ENCODE measurements around the gene DNAJC21. TPM values are rescaled to one million over a fixed set of nuclear protein-coding genes. Genes with fewer than 3 reads are reported as not detected.

Gene DNAJC21
- total and polyA plus RNA-seq, 11 donors, result 35.7 to 60.1 (median 48.9) TPM

GRCh38 chr5:34976347-34976746 lies 47.0 kb downstream of the DNAJC21 start:
- intact Hi-C loops (cut with DNase I), result no loop called here
- ATAC-seq (no peak), DNase-seq (no peak)
- Histone ChIP-seq H3K9me3 (no peaks in the 10 kb centered on the region), H3K4me3 (no peak overlapping the region), H3K27ac (no peak overlapping the region), H3K4me1 (no peaks in the 10 kb centered on the region), H3K36me3 (no peaks in the 10 kb centered on the region), H3K27me3 (no peaks in the 10 kb centered on the region)
- 76 to 86% (median 81%) methylated on average over 5 of the region's 5 CpGs for WGBS, 4 donors
- TF ChIP-seq POLR2A (IDR thresholded peaks at IDR 0.05) (no peak), CTCF (IDR thresholded peaks at IDR 0.05) (no peak)

GRCh38 chr5:34977934-34978613 lies 48.7 kb downstream of the DNAJC21 start:
- TF ChIP-seq POLR2A (IDR thresholded peaks at IDR 0.05), result no peak
- TF ChIP-seq CTCF (IDR thresholded peaks at IDR 0.05), result no peak
- Histone ChIP-seq H3K4me3 (no peak overlapping the region), H3K9me3 (no peaks in the 10 kb centered on the region), H3K27me3 (no peaks in the 10 kb centered on the region), H3K4me1 (no peaks in the 10 kb centered on the region), H3K36me3 (no peaks in the 10 kb centered on the region), H3K27ac (no peak overlapping the region)
- DNase-seq, result no peak
- 45 to 87% (median 68%) methylated on average over 2 of the region's 2 CpGs for WGBS, 4 donors
- intact Hi-C loops (cut with DNase I), result no loop called here
- no peak for ATAC-seq

GRCh38 chr5:34978681-34979080 lies 49.3 kb downstream of the DNAJC21 start:
- Histone ChIP-seq H3K27me3 (no peaks in the 10 kb centered on the region), H3K27ac (no peak overlapping the region), H3K4me1 (no peaks in the 10 kb centered on the region), H3K36me3 (no peaks in the 10 kb centered on the region), H3K9me3 (no peaks in the 10 kb centered on the region), H3K4me3 (no peak overlapping the region)
- no peak for TF ChIP-seq POLR2A (IDR thresholded peaks at IDR 0.05)
- no peak for TF ChIP-seq CTCF (IDR thresholded peaks at IDR 0.05)
- DNase-seq, result no peak
- WGBS, 4 donors, result 67 to 72% (median 70%) methylated on average over 4 of the region's 4 CpGs
- ATAC-seq, result no peak
- intact Hi-C loops (cut with DNase I), result no loop called here

- ATAC-seq, result no peak
- 82 to 85% (median 84%) methylated on average over 4 of the region's 4 CpGs for WGBS, 4 donors
- intact Hi-C loops (cut with DNase I), result no loop called here
- peaks cover 0 to 31% (median 7%) of the 10 kb centered on the region in 12 donors for H3K9me3 ChIP-seq
- DNase-seq, result no peak
- no peak overlapping the region for H3K4me3 ChIP-seq
- H3K36me3 ChIP-seq, result no peaks in the 10 kb centered on the region
- no peaks in the 10 kb centered on the region for H3K4me1 ChIP-seq
- H3K27ac ChIP-seq, result no peak overlapping the region
- peaks cover 0 to 4% (median 0%) of the 10 kb centered on the region in 9 donors for H3K27me3 ChIP-seq
- no peak for TF ChIP-seq CTCF (IDR thresholded peaks at IDR 0.05)
- TF ChIP-seq POLR2A (IDR thresholded peaks at IDR 0.05), result no peak
Observed at GRCh38 chr5:34982823-34983222, 53.5 kb downstream of the DNAJC21 start.

Measured in heart left ventricle (tissue), 16 donors.